GM21447 (cell line): ENCODE results near the gene CDIPT.

Experiments
- ATAC-seq: cut with Tn5 transposase; IDR thresholded peaks from one replicate; pipeline ENCODE4 v1.9.1; 2021; ENCODE audit not compliant: unreplicated experiment

CDIPT gene

DNA sequence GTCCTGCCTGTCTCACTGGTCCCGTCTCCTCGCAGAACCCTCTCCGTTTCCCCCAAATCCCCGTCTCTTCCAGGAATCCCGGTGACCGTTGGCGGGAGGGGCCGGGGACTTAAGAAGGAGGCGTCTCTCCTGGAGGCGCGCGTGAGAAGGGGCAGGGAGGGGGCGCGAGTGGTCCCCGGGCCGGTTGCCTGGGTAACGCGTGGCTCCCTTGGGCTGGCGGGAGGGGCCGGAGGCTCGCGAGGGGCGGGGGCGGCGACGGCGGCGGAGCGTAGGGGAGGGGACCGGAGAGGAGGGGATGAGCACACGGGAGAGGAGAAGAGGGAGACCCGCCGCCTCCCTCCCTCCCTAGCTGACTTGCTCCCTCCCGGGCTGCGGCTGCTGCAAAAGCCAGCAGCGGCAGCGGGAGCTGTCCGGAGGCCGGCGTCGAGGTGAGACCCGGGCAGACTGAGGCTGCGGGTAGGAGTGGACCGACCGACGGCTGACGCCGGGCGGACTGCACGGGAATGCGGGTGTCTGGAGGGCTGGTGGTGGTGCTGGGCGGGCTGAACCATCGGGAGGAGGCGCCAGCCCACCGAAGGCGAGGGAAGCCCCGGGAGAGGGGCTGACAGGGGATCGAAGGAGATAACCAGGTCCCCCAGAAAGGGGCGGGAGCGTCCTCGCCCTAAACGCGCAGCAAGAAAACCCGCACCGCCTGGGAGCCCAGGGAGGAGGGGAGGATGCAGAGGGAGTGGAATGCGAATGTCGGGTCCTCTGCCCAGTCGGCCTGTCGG, 50.9 kb downstream of the CDIPT start, which contains the start of gene PRRT2:
Gene PRRT2 (plus strand): TSS at position 298 of the 770 bp plus-strand sequence. CDS start 862 bp downstream, outside the sequence.
- ATAC-seq = no peak

DNA sequence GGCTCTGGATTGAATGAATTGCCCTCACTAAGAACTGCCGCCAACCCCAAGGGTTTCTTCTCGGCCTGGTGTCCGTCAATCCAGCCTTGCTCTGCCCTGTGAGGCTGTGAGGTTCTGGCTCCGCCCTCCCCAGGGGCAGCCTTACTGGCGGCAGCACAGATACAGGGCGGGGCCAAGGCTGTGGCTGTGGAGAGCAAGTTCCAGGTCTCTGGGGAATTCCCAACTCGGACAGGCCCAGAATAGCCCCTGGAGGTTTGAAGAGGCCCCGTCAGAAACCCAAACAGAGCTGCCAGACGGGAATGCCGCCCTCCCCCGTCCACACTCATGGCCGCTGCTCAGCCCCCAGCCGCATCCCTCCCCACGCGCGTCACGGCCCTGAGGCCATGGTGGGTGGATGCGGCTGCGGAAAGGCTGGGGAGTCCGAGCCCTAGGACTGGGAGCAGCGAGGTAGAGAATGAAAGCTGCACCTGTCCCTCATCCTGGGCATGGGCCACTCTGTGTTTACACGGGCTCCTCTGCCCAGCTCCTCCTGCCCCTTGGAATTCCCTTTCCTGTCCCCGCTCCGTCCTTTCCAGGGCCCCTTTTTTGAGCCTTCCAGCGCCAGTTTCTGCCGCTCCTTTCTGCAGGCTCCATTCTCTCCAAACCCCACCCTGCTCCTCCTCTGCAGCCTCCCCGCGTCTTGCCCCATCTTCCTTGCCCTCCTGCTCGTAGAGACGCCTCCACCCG, 51.7 kb downstream of the CDIPT start:
- peak; percentile 35 for ATAC-seq

DNA sequence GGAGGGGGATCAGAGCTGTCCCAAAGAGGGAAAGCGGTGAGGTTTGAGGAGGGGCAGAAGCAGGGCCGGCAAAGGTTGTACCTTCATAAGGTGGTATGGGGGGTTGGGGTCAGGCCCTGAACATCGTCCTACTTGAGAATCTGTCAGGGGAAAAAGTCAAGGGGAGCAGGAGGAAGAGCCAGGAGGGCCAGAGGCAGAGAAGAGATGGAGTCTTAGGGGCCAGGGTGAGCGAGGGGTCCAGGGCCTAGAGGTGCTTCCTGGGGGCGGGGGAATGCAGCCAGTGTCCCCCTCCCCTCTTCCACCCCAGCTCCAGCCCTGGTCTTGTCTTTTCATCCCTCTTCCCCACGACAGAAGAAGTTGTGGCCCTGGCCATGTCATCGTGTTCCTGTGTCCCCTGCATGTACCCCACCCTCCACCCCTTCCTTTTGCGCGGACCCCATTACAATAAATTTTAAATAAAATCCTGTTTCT, 52.3 kb downstream of the CDIPT start:
- ATAC-seq = no peak

DNA sequence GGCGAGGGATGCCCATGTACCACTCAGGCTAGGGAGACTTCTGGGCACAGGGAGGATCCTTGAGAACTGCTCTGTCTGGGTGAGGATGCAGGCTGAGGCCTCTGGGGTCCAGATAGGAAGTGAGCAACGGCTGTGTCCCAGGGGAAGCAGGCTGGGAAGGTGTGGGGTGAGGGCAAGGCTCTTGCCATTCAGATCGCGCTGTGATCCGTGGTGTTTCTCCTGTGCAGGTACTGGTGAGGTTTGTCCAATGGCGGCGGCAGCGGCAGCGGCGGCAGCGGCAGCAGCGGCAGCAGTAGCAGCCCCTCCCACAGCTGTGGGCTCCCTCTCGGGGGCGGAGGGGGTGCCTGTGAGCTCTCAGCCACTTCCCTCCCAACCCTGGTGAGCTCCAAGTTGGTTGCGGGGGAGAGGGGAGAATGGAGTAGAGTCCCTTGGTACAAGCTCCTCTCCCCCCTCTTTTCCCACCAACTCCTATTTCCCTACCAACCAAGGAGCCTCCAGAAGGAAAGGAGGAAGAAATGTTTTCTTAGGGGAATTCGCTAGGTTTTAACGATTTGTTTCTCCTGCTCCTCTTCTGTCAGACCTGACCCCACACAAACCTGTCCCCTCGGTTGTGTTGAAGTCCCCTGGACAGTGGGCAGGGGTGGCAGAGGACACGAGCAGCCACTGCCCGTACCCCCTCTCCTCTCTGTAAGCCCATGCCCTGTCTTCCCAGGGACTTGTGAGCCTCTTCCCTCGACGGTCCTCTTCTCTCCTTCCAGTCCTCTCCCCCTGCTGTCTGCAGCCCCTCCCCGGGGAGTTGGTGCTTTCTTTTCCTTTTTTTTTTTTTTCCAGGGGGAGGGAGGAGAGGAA, 53.0 kb downstream of the CDIPT start:
- ATAC-seq = no peak

DNA sequence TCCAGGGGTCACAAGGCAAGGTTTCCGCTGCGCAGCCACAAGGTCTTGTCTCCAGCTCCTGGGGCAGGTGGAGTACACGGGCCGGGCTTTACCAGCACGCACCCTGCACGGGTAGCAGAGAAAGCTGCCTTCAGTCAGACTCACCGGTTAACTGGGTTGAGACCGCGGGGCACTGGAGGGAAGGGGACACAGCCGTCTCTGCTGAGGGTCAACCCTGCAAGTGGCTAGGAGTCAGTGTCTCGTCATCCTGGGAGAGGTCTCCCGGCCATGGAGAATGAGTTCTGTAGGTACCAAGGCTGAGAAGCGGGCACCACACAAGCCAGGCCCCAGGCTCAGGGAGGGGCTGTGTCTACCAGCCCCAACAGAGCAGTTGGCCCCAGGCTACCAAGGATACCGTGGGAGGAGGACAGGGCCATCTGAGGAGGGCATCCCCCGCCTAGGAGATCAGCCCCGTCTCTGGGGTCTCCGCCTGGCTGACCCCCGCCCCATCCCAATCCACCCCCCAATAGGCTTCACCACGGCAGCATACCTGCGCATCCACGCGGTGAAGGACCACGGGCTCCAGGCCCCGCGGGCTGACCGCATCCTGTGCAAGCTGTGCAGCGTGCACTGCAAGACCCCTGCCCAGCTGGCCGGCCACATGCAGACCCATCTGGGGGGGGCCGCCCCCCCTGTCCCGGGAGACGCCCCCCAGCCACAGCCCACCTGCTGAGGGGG, 53.8 kb downstream of the CDIPT start:
- no peak for ATAC-seq
